WI38 (cell line): ENCODE measurements around the gene AAK1.

Experiments
- H3K4me3 ChIP-seq: 2 replicates; pipeline ENCODE4 v1.5.1; 2011; ENCODE audit warnings: low read depth, mild to moderate bottlenecking, control low read depth, low read length
- TF ChIP-seq, protein P1 (sequence below): IDR thresholded peaks from 2 replicates; pipeline ENCODE4 v1.5.1; 2012; ENCODE audit warnings: low read depth, mild to moderate bottlenecking, control low read depth, low read length

Gene AAK1

GRCh38 chr2:69618362-69618761 lies 25.2 kb downstream of the AAK1 start:
- no peak overlapping the region for H3K4me3 ChIP-seq
- TF ChIP-seq, protein P1, sequence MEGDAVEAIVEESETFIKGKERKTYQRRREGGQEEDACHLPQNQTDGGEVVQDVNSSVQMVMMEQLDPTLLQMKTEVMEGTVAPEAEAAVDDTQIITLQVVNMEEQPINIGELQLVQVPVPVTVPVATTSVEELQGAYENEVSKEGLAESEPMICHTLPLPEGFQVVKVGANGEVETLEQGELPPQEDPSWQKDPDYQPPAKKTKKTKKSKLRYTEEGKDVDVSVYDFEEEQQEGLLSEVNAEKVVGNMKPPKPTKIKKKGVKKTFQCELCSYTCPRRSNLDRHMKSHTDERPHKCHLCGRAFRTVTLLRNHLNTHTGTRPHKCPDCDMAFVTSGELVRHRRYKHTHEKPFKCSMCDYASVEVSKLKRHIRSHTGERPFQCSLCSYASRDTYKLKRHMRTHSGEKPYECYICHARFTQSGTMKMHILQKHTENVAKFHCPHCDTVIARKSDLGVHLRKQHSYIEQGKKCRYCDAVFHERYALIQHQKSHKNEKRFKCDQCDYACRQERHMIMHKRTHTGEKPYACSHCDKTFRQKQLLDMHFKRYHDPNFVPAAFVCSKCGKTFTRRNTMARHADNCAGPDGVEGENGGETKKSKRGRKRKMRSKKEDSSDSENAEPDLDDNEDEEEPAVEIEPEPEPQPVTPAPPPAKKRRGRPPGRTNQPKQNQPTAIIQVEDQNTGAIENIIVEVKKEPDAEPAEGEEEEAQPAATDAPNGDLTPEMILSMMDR = no peak

- TF ChIP-seq, protein P1 = no peak
- H3K4me3 ChIP-seq = no peak overlapping the region
These were observed 25.8 kb downstream of the AAK1 start for GRCh38 chr2:69617744-69618143.

DNA sequence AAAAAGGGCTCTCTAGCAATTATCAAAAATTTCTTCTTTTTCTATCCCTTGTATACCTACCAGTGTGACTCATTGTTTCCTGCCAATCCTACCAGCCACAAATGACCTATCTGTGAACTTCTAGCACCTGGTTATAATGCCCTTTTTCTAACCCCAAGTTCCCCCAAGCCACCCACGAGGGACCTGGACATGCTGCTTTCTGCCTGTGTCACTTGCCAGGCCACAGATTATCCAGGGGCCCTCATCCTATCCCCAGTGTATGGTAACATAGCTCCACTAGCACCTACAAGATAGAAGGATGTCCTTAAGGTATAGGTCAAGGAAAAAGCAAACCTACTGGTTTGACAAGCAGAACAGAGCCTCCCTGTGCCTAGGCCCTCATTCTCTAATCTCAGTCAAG lies 26.8 kb downstream of the AAK1 start:
- H3K4me3 ChIP-seq = no peak overlapping the region
- TF ChIP-seq, protein P1 = no peak

DNA sequence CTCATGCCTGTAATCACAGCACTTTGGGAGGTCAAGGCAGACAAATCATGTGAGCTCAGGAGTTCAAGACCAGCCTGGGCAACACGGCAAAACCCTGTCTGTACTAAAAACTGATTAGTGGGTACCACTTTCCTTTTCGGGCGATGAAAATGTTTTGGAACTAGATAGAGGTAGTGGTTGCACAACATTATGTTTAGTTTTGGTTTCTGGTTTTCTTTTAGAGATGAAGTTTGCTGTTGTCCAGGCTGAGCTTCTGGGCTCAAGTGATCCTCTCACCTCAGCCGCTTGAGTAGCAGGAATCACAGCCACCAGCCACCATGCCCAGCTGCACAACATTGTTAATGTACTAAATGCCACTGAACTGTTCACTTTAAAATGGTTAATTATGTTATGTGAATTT lies 27.6 kb downstream of the AAK1 start:
- TF ChIP-seq, protein P1 = no peak
- no peak overlapping the region for H3K4me3 ChIP-seq

DNA sequence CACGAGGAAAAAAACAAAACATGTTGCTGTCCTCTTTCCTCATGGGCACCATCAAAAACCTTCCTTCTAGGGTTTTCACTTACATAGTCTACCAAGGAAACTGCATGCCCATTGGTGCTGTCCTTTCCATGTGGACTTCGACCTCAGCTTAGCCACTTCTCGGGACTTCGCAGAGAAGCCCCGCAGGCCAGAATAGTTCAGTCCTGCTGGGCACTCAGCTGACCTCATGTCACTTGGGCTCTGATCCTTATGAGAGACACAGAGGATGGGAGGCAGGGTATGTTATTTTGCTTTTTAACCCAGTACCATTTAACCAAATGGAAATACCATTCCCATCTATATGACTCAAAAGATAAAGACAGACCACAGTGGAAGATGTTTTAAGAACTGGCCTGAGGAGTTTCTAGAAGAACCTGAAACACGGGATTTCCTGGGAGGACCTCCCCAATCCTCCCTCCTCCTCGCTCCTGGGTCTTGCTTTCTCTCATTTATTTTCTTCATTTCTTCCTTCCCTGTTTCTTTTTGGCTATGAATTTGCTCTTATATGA lies 28.4 kb downstream of the AAK1 start:
- no peak overlapping the region for H3K4me3 ChIP-seq
- TF ChIP-seq, protein P1 = no peak

GRCh38 chr2:69612707-69613106 lies 30.8 kb downstream of the AAK1 start:
- no peak overlapping the region for H3K4me3 ChIP-seq
- TF ChIP-seq, protein P1 = no peak

GRCh38 chr2:69612200-69612599 lies 31.3 kb downstream of the AAK1 start:
- no peak overlapping the region for H3K4me3 ChIP-seq

More at GRCh38 chr2:69612200-69612599, 31.3 kb downstream of the AAK1 start:
- TF ChIP-seq, protein P1 = no peak
